ENCODE data around the gene PKN2. TPM values are rescaled to one million over a fixed set of nuclear protein-coding genes. Genes with fewer than 3 reads are reported as not detected.

The PKN2 gene
- total and polyA plus RNA-seq, 9 of the 15 experiments (the other 6 are each of a cell fraction or from before 2014, with no cell fraction given): 4.5 to 25.3 (median 19.2) TPM

- Histone ChIP-seq H3K4me1 (replicated peaks in 1 of 2; ENCODE audit: control insufficient read depth in 2 of 2, insufficient read depth in 2 of 2, low read length in 2 of 2) (no peaks in the 10 kb centered on the region), H3K9me3 (replicated peaks; ENCODE audit: control insufficient read depth, insufficient read depth, low read depth, low read length) (no peaks in the 10 kb centered on the region), H3K36me3 (ENCODE audit: control insufficient read depth, insufficient read depth, low read length) (peaks cover 57% of the 10 kb centered on the region), H3K79me2 (ENCODE audit: control insufficient read depth, insufficient read depth, low read length) (peaks cover 12% of the 10 kb centered on the region), H3K4me2 (ENCODE audit: insufficient read depth, low read length) (no peak overlapping the region), H2AFZ (ENCODE audit: low read depth, low read length) (no peak overlapping the region), H3K27me3 (ENCODE audit: control insufficient read depth in 2 of 2, insufficient read depth in 2 of 2, low read length in 2 of 2) (no peaks in the 10 kb centered on the region), H4K20me1 (replicated peaks; ENCODE audit: control insufficient read depth, insufficient read depth, low read length) (no peaks in the 10 kb centered on the region), H3K27ac (ENCODE audit: extremely low read depth, low read depth, low read length) (no peak overlapping the region), H3K9ac (ENCODE audit: insufficient read depth in 1 of 2, low read depth in 2 of 2, low read length in 2 of 2) (no peak overlapping the region), H3K4me3 (no peak overlapping the region), H3K9me1 (ENCODE audit: control insufficient read depth, insufficient read depth, low read length) (no peaks in the 10 kb centered on the region)
- BruUV-seq (replicated peaks): no TSS peak
- ATAC-seq: no peak
- TF ChIP-seq MTF1 (CRISPR knock-in tag; IDR thresholded peaks at IDR 0.05; ENCODE audit: borderline replicate concordance): no peak
- TF ChIP-seq POLR2G (IDR thresholded peaks at IDR 0.05; ENCODE audit: low read depth, low read length): no peak
- no peak for TF ChIP-seq FOXA1 (IDR thresholded peaks at IDR 0.05; ENCODE audit: borderline replicate concordance)
- no peak for TF ChIP-seq NBN (IDR thresholded peaks at IDR 0.05; ENCODE audit: low read depth)
- no peak for TF ChIP-seq ZFP91 (CRISPR knock-in tag; IDR thresholded peaks at IDR 0.05)
- no peak for TF ChIP-seq ZBTB17 (CRISPR knock-in tag; IDR thresholded peaks at IDR 0.05)
- no peak for TF ChIP-seq PTBP1 (IDR thresholded peaks at IDR 0.05; ENCODE audit: low read depth, low read length)
- TF ChIP-seq TFAP4 (CRISPR knock-in tag; IDR thresholded peaks at IDR 0.05; ENCODE audit: borderline replicate concordance): no peak
- no peak for TF ChIP-seq MAFF (IDR thresholded peaks at IDR 0.05; ENCODE audit: low read length)
- TF ChIP-seq HDAC3 (IDR thresholded peaks at IDR 0.05; ENCODE audit: borderline replicate concordance, partially characterized antibody): no peak
- no peak for TF ChIP-seq ZNF24 (IDR thresholded peaks at IDR 0.05)
- ChIA-PET CTCF (ENCODE audit: low intra/inter-chr PET ratio) (no interaction called here), POLR2A (no interaction called here)
- in situ Hi-C loops (cut with MboI) (no loop called here), intact Hi-C loops (cut with micrococcal nuclease) (no loop called here)
- WGBS (ENCODE audit: insufficient coverage, low coverage, missing lambda C conversion rate): 100% methylated on average over 5 of the region's 5 CpGs
- DNase-seq (ENCODE audit: extremely low read depth in 1 of 4, low spot score in 3 of 4): no peak
- FAIRE-seq: no peak
Observed at GRCh38 chr1:88768816-88769215, 84.7 kb downstream of the PKN2 start.

All from K562 (cell line).